OCI-LY3 (cell line): ENCODE measurements around the gene VGLL4.

Experiments used
- CTCF ChIP-seq: fragments of 200-600, 300-600 bp; sonication (generic); IDR thresholded peaks from 2 replicates; pipeline ENCODE4 v1.5.1; 2014; ENCODE audit warnings: antibody characterized with exemption, low read length, low read depth
- EZH2phosphoT487 ChIP-seq: fragments of 200-600 bp; shearing (Covaris generic); IDR thresholded peaks from 2 replicates; pipeline ENCODE4 v1.6.1; 2018; ENCODE audit warnings: antibody characterized with exemption, mixed run types, low read depth

- no peak; the same call in 1 of the 2 replicates for TF ChIP-seq CTCF
- no peak for TF ChIP-seq EZH2phosphoT487
These were observed 9.8 kb upstream of the VGLL4 start for GRCh38 chr3:11653298-11654055.
